ENCODE data around the gene EIF4G3.
"Not testable (repeated sequence)": the region's sequence is repeated elsewhere in the genome, so short reads cannot be mapped to it uniquely, and the experiment has no call there.

Gene EIF4G3

DNA sequence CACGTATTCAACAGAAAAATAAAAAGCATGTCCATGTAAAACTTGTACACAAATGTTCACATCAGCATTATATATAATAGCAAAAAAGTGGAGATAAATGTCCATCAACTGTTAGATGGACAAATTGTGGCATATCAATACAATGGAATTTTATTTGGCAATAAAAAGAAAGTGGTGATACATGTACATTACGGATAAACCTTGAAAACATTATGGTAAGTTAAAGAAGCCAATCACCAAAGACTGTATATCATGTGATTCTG is 76.9 kb downstream of the EIF4G3 start:
- no peak for FAIRE-seq

- FAIRE-seq, result no peak
These were observed 77.4 kb downstream of the EIF4G3 start for GRCh38 chr1:21099034-21099868.

DNA sequence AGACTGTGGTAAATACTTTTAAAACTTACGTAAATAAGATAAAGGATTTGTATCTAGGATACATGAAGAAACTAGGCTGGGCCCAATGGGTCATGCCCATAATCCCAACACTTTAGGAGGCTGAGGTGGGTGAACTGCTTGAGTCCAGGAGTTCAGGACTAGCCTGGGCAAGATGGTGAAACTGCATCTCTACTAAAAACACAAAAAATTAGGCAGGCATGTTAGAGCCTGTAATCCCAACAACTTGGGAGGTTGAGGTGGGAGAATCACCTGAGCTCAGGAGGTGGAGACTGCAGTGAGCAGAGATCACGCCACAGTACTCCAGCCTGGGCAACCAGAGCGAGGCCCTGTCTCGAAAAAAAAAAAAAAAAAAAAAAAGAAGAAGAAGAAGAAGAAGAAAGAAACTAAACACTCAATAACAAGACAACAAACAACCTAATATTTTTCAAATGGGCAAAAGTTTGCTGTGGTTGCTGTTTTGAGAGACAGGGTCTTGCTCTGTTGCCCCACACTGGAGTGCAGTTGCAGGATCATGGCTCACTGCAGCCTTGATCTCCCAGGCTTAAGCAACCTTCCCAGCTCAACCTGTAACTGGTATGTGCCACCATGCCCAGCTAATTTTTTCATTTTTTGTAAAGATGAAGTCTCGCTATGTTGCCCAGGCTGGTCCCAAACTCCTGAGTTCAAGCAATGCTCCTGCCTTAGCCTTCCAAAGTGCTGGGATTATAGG is 78.3 kb downstream of the EIF4G3 start:
- no peak for FAIRE-seq

GRCh38 chr1:21097729-21098128 is 79.0 kb downstream of the EIF4G3 start:
- no peak for FAIRE-seq

DNA sequence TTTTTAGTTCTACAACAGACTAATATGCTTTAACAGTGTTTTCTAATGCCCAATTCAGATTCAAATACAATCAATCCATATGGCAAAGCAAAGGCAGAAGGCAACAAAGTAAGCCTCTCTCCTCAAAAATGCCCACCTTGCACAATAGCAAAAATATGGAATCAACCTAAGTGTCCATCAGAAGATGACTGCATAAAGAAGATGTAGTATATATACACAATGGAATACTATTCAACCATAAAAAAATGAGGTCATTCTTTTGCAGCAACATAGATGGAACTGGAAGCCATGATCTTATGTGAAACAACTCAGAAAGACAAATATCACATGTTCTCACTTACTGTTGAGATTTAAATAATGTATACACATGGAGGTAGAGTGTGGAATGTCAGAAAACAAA is 80.7 kb downstream of the EIF4G3 start:
- FAIRE-seq, result no peak

DNA sequence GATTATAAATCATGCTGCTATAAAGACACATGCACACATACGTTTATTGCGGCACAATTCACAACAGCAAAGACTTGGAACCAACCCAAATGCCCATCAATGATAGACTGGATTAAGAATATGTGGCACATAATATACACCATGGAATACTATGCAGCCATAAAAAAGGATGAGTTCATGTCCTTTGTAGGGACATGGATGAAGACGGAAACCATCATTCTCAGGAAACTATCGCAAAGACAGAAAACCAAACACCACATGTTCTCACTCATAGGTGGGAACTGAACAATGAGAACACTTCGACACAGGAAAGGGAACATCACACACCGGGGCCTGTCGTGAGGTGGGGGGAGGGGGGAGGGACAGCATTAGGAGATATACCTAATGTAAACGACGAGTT is 82.4 kb downstream of the EIF4G3 start:
- FAIRE-seq, result not testable (repeated sequence)

DNA sequence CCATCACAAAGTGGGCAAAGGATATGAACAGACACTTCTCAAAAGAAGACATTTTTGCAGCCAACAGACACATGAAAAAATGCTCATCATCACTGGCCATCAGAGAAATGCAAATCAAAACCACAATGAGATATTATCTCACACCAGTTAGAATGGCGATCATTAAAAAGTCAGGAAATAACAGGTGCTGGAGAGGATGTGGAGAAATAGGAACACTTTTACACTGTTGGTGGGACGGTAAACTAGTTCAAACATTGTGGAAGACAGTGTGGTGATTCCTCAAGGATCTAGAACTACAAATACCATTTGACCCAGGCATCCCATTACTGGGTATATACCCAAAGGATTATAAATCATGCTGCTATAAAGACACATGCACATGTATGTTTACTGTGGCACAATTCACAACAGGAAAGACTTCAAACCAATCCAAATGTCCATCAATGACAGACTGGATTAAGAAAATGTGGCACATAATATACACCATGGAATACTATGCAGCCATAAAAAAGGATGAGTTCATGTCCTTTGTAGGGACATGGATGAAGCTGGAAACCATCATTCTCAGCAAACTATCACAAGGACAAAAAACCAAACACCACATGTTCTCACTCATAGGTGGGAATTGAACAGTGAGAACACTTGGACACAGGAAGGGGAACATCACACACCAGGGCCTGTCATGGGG is 83.3 kb downstream of the EIF4G3 start:
- not testable (repeated sequence) for FAIRE-seq

GRCh38 chr1:21092545-21092944 is 84.2 kb downstream of the EIF4G3 start:
- FAIRE-seq, result not testable (repeated sequence)

DNA sequence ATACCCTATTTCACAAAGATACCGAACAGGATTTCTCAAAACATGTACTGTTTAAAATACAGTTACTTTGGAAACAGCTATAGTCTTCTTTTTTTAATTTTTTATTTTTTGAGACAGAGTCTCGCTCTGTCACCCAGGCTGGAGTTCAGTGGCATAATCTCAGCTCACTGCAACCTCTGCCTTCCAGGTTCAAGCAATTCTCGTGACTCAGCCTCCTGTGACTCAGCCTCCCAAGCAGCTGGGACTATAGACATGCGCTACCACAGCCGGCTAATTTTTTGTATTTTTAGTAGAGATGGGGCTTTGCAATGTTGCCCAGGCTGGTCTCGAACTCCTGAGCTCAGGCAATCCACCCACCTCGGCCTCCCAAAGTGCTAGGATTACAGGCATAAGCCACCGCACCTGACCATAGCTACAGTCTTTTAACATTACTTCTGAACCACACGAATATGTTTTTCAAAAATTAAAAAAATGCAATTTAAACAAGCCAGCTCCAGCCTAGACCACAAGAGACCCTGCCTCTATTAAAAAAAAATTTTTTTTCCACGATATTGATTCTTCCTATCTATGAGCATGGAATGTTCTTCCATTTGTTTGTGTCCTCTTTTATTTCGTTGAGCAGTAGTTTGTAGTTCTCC is 85.5 kb downstream of the EIF4G3 start:
- FAIRE-seq, result not testable (repeated sequence)

DNA sequence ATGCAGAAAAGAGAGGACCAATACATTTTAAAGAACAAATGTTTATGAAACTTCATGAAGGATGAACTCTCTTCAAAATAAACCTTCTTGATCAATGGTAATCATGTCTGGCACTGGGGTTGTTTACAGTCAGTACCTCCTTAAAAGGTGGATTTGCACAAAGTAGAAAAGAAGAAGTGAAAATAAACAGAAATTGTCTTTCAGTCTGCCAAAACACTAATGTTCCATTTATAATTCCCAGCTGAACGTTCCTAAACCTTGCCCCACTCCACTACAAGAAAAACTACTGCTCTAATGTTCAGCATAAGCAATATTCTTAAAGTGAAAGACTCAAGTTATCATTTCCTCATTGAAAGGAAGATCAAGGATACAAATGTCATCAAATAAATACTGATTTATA is 86.2 kb downstream of the EIF4G3 start:
- no peak for FAIRE-seq

- FAIRE-seq, result no peak
These were observed 87.0 kb downstream of the EIF4G3 start for GRCh38 chr1:21089731-21090130.

- FAIRE-seq, result no peak
These were observed 87.4 kb downstream of the EIF4G3 start for GRCh38 chr1:21089299-21089698.

DNA sequence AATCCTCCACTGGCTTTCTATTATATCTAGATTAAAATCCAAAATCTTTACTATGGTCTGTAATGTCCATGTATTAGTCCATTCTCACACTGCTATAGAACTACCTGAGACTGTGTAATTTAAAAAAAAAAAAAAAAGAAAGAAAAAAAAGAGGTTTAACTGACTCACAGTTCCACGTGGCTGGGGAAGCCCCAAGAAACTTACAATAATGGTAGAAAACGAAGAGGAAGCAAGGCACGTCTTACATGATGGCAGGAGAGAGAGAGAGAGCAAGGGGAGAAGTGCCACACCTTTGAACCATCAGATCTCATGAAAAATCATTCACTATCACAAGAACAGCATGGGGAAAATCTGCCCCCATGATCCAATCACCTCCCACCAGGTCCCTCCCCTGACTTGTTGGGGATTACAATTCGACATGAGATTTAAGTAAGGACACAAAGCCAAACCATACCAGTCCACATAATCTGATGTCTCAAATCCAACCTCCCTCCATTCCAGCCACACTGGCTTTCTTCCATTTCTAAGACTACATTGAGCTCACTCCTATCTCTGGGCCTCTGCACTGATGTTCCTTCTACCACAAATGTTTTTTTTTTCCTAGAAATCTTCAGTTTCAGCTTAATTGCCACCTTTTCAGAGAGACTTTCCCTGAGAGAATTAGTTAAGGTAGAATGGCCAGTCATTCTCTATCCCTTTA is 92.4 kb downstream of the EIF4G3 start:
- no peak for FAIRE-seq

- FAIRE-seq, result no peak
These were observed 94.6 kb downstream of the EIF4G3 start for GRCh38 chr1:21082073-21082472.

DNA sequence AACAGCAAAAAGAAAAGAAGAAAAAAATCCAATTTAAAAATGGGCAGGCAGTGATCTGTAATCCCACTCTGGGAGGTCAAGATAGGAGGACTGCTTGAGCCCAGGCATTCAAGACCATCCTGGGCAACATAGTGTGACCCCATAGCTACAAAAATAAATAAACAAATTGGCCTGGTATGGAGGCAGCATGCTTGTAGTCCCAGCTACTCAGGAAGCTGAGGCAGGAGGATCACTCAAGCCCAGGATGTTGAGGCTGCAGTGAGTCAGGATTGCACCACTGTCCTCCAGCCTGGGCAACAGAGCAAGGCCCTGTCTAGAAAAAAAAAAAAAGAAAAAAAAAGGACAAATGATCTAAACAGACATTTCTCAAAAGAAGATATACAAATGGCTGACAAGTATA is 99.6 kb downstream of the EIF4G3 start:
- no peak for FAIRE-seq

GRCh38 chr1:21072721-21073120 is 104.0 kb downstream of the EIF4G3 start:
- no peak for FAIRE-seq

DNA sequence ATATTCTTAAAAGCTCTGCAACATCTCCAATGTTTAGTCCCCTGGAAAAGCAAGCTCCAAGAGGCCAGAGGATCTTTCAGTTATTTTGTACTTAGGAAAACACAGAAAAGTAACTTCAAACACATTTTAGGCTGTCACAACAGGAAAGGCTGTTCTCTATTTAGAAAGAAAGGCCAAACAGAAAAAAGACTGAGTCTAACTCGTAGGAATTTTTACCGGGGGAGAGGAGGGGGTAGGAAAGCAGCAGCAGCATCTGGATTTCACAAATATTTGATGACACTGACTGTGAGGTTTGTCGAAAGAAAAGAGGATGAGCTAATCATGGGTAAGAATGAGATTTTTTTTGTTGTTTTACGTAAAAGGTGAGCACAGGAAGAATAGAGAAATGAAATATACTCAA is 107.1 kb downstream of the EIF4G3 start:
- no peak for FAIRE-seq

- FAIRE-seq, result no peak
These were observed 107.8 kb downstream of the EIF4G3 start for GRCh38 chr1:21068937-21069336.

- no peak for FAIRE-seq
These were observed 109.0 kb downstream of the EIF4G3 start for GRCh38 chr1:21067551-21068227.

GRCh38 chr1:21066356-21067012 is 110.2 kb downstream of the EIF4G3 start:
- FAIRE-seq, result peak; percentile 87

- FAIRE-seq, result no peak
These were observed 110.8 kb downstream of the EIF4G3 start for GRCh38 chr1:21065851-21066250.

DNA sequence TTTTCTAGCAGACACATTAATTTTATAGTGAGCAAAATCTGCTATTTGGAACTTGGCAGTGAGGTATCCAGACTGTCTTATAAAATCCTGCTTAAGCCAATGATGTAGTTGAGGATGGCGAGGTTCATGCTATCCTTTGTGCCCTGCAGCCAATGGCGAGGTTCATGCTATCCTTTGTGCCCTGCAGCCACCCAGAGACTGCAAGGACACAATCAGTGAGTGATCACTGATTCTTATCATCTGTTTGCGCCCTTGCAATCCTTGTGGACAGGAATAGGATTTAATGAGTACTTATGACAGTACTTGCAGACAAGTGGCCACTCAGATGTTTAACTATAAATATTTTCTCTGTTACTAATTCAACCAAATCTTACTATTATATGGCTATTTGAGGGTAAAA is 112.6 kb downstream of the EIF4G3 start:
- no peak for FAIRE-seq
